Esophagus squamous epithelium (tissue), 4 donors: ENCODE data around the gene CAMK1D.

ENCODE experiments used
- POLR2A ChIP-seq, 4 donors: fragments of 450-650 bp; IDR thresholded peaks; one replicate each; pipeline ENCODE4 v1.6.1; 2017; ENCODE audit warnings: antibody characterized with exemption in 4 of 4, mild to moderate bottlenecking in 4 of 4, moderate library complexity in 3 of 4
- TF ChIP-seq, protein P1 (sequence below), 6 experiments: fragments of 450-650 bp in 4 of 6; fragments of 200-600 bp in 2 of 6; sonication (generic) in 2 of 6; IDR thresholded peaks; one replicate each; pipeline ENCODE4 v1.5.1; 2016 to 2019; ENCODE audit warnings: antibody characterized with exemption in 6 of 6, mild to moderate bottlenecking in 4 of 6, moderate library complexity in 4 of 6

GRCh38 chr10:12843296-12843945 lies 494.1 kb downstream of the CAMK1D start:
- TF ChIP-seq, protein P1, sequence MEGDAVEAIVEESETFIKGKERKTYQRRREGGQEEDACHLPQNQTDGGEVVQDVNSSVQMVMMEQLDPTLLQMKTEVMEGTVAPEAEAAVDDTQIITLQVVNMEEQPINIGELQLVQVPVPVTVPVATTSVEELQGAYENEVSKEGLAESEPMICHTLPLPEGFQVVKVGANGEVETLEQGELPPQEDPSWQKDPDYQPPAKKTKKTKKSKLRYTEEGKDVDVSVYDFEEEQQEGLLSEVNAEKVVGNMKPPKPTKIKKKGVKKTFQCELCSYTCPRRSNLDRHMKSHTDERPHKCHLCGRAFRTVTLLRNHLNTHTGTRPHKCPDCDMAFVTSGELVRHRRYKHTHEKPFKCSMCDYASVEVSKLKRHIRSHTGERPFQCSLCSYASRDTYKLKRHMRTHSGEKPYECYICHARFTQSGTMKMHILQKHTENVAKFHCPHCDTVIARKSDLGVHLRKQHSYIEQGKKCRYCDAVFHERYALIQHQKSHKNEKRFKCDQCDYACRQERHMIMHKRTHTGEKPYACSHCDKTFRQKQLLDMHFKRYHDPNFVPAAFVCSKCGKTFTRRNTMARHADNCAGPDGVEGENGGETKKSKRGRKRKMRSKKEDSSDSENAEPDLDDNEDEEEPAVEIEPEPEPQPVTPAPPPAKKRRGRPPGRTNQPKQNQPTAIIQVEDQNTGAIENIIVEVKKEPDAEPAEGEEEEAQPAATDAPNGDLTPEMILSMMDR (IDR thresholded peaks at IDR 0.05), result no peak
- TF ChIP-seq POLR2A (IDR thresholded peaks at IDR 0.05), result no peak
